Gastroesophageal sphincter (tissue), 3 donors: ENCODE results near the gene EWSR1.

Experiments used
- EP300 ChIP-seq: sonication (generic); formaldehyde crosslinking; IDR thresholded peaks from one replicate; pipeline ENCODE4 v1.6.1; 2017; ENCODE audit warnings: antibody characterized with exemption, mild to moderate bottlenecking
- POLR2A ChIP-seq, 2 donors: fragments of 450-650 bp; IDR thresholded peaks; one replicate each; pipeline ENCODE4 v1.6.1; 2017; ENCODE audit warnings: antibody characterized with exemption in 2 of 2, mild to moderate bottlenecking in 2 of 2, moderate library complexity in 1 of 2
- POLR2AphosphoS5 ChIP-seq: sonication (generic); formaldehyde crosslinking; IDR thresholded peaks from one replicate; pipeline ENCODE4 v1.6.1; 2017; ENCODE audit warnings: antibody characterized with exemption
- TF ChIP-seq, protein P1 (sequence below), 4 experiments: fragments of 200-600 bp in 2 of 4; fragments of 450-650 bp in 2 of 4; sonication (generic) in 1 of 4; IDR thresholded peaks; one replicate each; pipeline ENCODE4 v1.5.1; 2017 to 2019; ENCODE audit warnings: antibody characterized with exemption in 4 of 4, mild to moderate bottlenecking in 2 of 4, moderate library complexity in 2 of 4

DNA sequence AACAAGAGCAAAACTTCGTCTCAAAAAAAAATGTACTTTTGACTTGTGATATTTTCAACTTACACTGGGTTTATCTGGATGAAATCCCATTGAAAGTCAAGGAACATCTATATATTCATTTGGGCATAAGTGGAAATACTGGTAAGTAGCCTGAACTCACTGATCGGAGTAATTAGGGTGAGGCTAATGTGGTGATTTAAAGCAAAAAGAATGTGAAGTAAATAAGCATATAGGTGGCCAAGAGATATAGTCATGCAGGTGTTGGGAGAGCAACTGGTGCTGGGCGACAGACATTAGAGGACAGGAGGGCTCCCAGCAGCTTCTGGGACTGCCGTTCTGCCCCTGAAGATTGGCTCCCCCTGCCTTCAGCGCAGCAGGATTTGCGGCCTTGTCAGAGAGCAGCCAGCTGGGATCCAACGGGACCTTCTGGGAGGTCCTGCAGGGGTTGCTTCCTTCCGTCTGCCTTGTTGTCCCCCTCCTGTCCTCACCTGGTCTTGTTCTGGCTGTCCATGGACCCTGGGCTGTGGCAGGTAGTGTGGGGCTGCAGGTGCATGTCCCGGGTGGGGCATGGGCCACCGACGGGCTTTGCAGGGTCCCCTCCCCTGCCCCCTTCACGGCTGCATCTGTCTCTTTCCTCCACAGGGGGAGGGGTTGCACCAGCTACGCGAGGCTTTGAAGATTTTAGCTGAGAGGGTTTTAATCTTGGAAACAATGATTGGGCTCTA is 14.3 kb upstream of the EWSR1 start:
- TF ChIP-seq, protein P1, sequence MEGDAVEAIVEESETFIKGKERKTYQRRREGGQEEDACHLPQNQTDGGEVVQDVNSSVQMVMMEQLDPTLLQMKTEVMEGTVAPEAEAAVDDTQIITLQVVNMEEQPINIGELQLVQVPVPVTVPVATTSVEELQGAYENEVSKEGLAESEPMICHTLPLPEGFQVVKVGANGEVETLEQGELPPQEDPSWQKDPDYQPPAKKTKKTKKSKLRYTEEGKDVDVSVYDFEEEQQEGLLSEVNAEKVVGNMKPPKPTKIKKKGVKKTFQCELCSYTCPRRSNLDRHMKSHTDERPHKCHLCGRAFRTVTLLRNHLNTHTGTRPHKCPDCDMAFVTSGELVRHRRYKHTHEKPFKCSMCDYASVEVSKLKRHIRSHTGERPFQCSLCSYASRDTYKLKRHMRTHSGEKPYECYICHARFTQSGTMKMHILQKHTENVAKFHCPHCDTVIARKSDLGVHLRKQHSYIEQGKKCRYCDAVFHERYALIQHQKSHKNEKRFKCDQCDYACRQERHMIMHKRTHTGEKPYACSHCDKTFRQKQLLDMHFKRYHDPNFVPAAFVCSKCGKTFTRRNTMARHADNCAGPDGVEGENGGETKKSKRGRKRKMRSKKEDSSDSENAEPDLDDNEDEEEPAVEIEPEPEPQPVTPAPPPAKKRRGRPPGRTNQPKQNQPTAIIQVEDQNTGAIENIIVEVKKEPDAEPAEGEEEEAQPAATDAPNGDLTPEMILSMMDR (IDR thresholded peaks at IDR 0.05) = no peak
- TF ChIP-seq POLR2A (IDR thresholded peaks at IDR 0.05) (no peak), EP300 (no peak), POLR2AphosphoS5 (no peak)
